ENCODE measurements around the gene FDXR. TPM values are rescaled to one million over a fixed set of nuclear protein-coding genes. Genes with fewer than 3 reads are reported as not detected.
A peak's percentile ranks its signal among the peaks of the same experiment; 100 is the strongest.

Gene FDXR
- total and polyA plus RNA-seq, 2 of the 8 experiments (the other 6 are each of a cell fraction or from before 2014, with no cell fraction given) = 24.2 to 31.4 TPM

- H3K79me1 ChIP-seq (ENCODE audit: low read depth, low read length) = no peaks in the 10 kb centered on the region
- POLR2A ChIA-PET (ENCODE audit: partially characterized antibody) = no interaction called here
These were observed 32.1 kb upstream of the FDXR start for GRCh38 chr17:74904687-74905409.

More at GRCh38 chr17:74904687-74905409, 32.1 kb upstream of the FDXR start:
- Histone ChIP-seq H3K36me3 (ENCODE audit: control insufficient read depth in 2 of 4, insufficient read depth in 4 of 4, low read length in 3 of 4) (no peaks in the 10 kb centered on the region), H3K4me1 (replicated peaks in 1 of 4; ENCODE audit: control insufficient read depth in 3 of 4, insufficient read depth in 4 of 4, low read length in 3 of 4) (peaks cover 5 to 15% (median 13%) of the 10 kb centered on the region in 4 experiments), H2AFZ (ENCODE audit: low read length) (no peak overlapping the region), H3K56ac (replicated peaks; ENCODE audit: insufficient read length, low read depth, low read length) (no peak overlapping the region), H3K18ac (ENCODE audit: extremely low read depth, low read length) (no peak overlapping the region), H3K4ac (replicated peaks; ENCODE audit: insufficient read length, low read depth, low read length) (peak overlapping the region; percentile 9), H3K4me2 (ENCODE audit: insufficient read depth in 1 of 2, low read depth in 2 of 2, low read length in 2 of 2) (no peak overlapping the region), H4K91ac (replicated peaks; ENCODE audit: insufficient read length, low read length) (no peak overlapping the region), H2BK5ac (ENCODE audit: low read depth, low read length) (no peak overlapping the region), H3K4me3 (ENCODE audit: extremely low read depth in 1 of 4, insufficient read depth in 2 of 4, low read depth in 3 of 4, low read length in 4 of 4) (no peak overlapping the region), H4K20me1 (replicated peaks in 1 of 2; ENCODE audit: control insufficient read depth in 1 of 2, insufficient read depth in 2 of 2, low read length in 2 of 2) (no peaks in the 10 kb centered on the region), H3K23ac (ENCODE audit: insufficient read length) (no peak overlapping the region), H3K27me3 (replicated peaks in 1 of 4; ENCODE audit: control insufficient read depth in 3 of 4, extremely low read depth in 1 of 4, insufficient read depth in 3 of 4, low read length in 3 of 4) (peaks cover 0 to 4% (median under 1%) of the 10 kb centered on the region in 4 experiments; a peak in 4 of 7 replicates), H3K9me3 (ENCODE audit: insufficient read depth in 2 of 2, low read depth in 1 of 2, low read length in 1 of 2) (peaks cover 0 to 7% of the 10 kb centered on the region in 2 experiments; a peak in 1 of 4 replicates), H4K5ac (ENCODE audit: insufficient read length, low read depth, low read length) (no peak overlapping the region), H3K23me2 (ENCODE audit: low read depth, low read length) (no peaks in the 10 kb centered on the region), H3K27ac (ENCODE audit: low read depth, low read length) (no peak overlapping the region), H2AK5ac (ENCODE audit: low read depth, low read length) (no peak overlapping the region), H3K79me2 (ENCODE audit: control insufficient read depth in 1 of 2, insufficient read depth in 2 of 2, low read length in 2 of 2) (no peaks in the 10 kb centered on the region), H4K8ac (ENCODE audit: extremely low read depth, insufficient read depth, low read length) (no peak overlapping the region), H3K14ac (ENCODE audit: insufficient read length) (no peak overlapping the region), H3K9ac (replicated peaks in 1 of 4; ENCODE audit: extremely low read depth in 1 of 4, low read depth in 3 of 4, low read length in 3 of 4) (no peak overlapping the region), H2BK12ac (ENCODE audit: low read depth, low read length) (peak overlapping the region; percentile 68; the same call in 1 of the 2 replicates), H2BK120ac (replicated peaks; ENCODE audit: low read depth, low read length) (no peak overlapping the region), H2BK15ac (ENCODE audit: low read length) (no peak overlapping the region), H2BK20ac (ENCODE audit: low read length) (no peak overlapping the region)
- no peak for FAIRE-seq
- 83% methylated on average over 7 of the region's 7 CpGs; no CpG with 5 or more reads in 1 of the 2 experiments for WGBS, 2 experiments (ENCODE audit: extremely low coverage in 1 of 2, insufficient coverage in 1 of 2, insufficient read length in 1 of 2, insufficient replicate concordance in 2 of 2, low coverage in 1 of 2, low lambda C conversion rate in 2 of 2, missing lambda C conversion rate in 1 of 2)
- CTCF ChIA-PET (ENCODE audit: partially characterized antibody) = interaction anchor here (0.5 to 49.9 kb wide), 4 partner anchors 19 to 47 kb away, joined by 3 to 1072 read pairs (median 3); partner anchors contain the start of gene OTOP2
- TF ChIP-seq KDM1A (IDR thresholded peaks at IDR 0.05; ENCODE audit: borderline replicate concordance, low read length) = peak; percentile 64; the same call in 1 of the 2 replicates
- TF ChIP-seq TAF7 (optimal IDR thresholded peaks at IDR 0.05; ENCODE audit: borderline replicate concordance, low read depth, low read length) = no peak
- TF ChIP-seq SIX5 (IDR thresholded peaks at IDR 0.05; ENCODE audit: low read depth, low read length) = no peak
- no peak for DNase-seq (ENCODE audit: low read depth in 1 of 2, low spot score in 2 of 2)

Data from H1 (cell line).